GM21367 (cell line): Measurements from ENCODE around the gene MRPL34.
"Not testable (repeated sequence)": the region's sequence is repeated elsewhere in the genome, so short reads cannot be mapped to it uniquely, and the experiment has no call there.

Experiments used
- ATAC-seq: cut with Tn5 transposase; IDR thresholded peaks from one replicate; pipeline ENCODE4 v1.9.1; 2021; ENCODE audit not compliant: unreplicated experiment

Gene MRPL34

GRCh38 chr19:17285415-17286135 is 20.1 kb upstream of the MRPL34 start:
- ATAC-seq = no peak

DNA sequence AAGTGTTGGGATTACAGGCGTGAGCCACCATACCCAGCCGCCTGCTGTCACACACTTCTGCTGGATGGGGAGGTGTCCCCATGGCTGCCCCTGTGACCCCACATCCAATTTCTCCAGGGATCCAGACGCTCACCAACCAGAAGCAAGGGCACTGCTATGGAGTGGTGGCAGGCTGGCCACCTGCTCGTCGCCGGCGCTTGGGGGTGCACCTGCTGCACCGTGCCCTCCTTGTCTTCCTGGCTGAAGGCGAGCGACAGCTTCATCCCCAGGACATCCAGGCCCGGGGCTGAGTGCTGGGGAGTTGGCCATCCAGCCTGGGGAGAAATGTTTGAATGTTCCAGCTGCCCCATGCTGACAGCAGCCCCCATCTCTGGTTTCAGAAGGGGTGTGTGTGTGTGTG is 19.4 kb upstream of the MRPL34 start:
- ATAC-seq = no peak

DNA sequence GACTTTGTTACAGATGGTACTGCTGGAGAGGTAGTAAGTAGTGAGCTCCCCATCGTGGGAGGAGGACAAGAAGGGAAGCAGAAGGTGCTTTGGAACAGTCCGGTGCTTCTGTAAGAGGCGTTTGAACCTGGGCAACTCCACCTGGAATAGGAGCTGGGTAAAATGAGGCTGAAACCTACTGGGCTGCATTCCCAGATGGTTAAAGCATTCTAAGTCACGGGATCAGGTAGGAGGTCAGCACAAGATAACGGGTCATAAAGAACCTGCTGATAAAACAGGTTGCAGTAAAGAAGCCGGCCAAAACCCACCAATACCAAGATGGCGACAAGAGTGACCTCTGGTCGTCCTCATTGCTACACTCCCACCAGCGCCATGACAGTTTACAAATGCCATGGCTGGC is 18.9 kb upstream of the MRPL34 start:
- no peak for ATAC-seq

- ATAC-seq = no peak
These were observed 16.2 kb upstream of the MRPL34 start for GRCh38 chr19:17289489-17289888.

- peak; percentile 60 for ATAC-seq
These were observed 13.2 kb upstream of the MRPL34 start for GRCh38 chr19:17292301-17293074.

GRCh38 chr19:17293605-17294004 is 12.1 kb upstream of the MRPL34 start:
- ATAC-seq = no peak

GRCh38 chr19:17294051-17294891 is 11.4 kb upstream of the MRPL34 start:
- no peak for ATAC-seq

DNA sequence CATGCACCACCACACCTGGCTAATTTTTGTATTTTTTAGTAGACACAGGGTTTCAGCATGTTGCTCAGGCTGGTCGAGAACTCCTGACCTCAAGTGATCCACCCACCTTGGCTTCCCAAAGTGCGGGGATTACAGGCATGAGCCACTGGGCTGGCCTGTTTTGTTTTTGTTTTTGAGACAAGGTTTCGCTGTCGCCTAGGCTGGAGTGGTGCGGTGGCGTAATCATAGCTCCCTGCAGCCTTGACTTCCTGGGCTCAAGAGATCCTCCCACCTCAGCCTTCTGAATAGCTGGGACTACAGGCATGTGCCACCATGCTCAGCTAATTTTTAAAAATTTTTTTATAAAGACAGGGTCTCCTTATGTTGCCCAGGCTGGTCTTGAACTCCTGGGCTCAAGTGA is 10.1 kb upstream of the MRPL34 start:
- not testable (repeated sequence) for ATAC-seq

- ATAC-seq = no peak
These were observed 9.4 kb upstream of the MRPL34 start for GRCh38 chr19:17296273-17296672.

- no peak for ATAC-seq
These were observed 8.7 kb upstream of the MRPL34 start for GRCh38 chr19:17296976-17297375.

DNA sequence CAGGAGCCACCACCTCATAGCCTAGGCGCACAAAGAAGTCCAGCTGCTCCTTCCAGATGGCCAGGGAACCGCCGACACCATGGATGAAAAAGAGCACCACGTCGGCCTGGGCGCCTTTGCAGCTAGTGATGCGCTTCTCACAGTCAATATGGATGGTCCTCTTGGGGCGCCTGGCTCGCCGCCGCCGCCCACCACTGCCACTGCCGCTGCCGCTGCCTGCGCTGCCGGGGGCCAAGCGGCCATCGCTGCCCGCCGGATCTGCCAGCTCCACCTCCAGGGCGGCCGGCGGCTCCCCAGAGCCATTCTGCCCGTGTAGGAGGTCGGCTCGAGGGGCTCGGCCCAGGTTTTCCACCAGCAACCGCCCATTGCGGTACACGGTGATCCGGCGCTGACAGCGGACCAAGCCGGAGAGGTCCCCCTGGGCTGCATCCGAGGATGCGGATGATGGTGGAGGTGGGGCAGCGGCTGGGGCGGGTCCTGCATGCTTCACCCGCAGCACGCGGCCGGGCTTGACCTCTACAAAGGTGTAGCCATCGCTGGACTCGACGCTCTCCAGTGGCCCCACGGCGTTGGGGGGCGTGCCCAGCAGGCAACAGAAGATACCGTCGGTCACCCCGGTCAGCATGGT is 4.6 kb upstream of the MRPL34 start:
- no peak for ATAC-seq

DNA sequence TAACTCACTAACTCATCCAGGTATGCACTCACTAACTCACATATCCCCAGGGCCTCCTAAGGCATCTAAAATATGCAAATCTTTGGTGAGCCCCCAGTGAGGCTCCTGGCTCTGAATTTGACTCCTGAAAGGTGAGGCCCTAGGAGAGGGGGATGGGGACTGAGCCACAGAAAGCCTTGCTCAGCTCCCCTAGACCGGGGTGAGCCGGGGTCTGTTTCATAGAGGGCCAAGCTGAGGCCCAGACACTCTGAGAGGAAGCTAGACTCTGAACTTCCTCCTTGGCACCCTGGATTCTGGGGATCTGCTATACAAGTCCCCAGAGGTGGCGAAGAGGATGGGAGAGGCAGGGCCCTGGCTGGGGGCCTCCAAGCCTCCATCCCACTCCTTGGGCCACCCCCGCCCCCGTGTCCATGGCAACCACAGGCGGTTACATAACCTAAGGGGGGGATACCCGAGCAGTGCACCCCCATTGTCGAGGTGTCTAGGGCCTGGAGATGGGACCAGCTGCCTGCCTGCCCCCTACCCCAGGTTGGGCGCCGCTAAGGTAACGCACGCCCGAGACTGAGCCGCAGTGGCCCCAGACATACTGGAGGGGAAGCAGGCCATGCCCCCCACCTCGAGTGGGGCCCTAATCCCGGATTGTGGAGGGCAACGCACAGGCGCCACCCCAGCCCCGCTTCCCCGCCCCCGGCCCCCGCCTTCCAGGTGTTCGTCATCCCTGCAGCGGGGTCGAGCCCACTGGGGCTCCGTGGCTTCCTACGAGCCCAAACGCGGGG is 3.1 kb upstream of the MRPL34 start:
- no peak for ATAC-seq

DNA sequence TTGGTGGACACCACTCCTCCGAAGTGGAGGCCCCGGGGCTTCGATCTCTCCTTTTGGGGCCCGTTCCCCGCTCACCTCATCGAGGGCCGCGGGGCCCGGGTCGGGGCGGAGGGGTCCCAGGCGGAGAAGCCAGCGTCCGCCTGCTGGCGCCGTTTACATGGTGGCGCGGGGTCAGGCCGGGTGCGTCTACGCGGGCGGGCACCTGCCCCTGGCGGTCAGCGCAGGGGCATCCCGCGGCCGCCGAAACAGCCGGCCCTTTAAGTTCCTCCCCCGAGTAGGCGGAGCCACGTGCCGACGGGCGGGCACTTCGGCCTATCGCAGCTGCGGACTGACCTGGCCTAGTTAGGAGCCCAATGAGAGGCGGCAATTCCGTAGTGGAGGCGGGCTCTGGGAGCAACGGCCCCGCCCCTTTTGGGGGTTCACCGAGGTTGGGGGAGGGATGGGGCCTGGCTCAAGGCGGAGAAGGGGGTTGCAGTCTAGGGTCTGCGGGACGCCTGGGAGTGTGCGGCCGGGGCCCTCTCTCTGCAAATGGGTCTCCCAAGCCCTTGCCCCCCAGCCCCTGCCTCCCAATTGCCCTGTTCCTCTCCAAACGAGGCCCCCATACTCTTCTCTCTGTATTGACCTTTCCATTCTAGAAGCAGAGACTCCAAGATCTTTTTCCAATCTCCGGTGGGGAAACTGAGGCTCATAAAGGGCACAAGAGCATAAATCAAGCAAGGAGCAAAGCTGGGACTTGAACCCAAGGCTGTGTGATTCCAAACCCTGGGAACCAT is 2.3 kb upstream of the MRPL34 start, which contains the start of gene ABHD8:
TSS of gene ABHD8 (minus strand) at position 259 of the 773 bp plus-strand sequence. CDS start 1,809 bp downstream, outside the sequence.
- peak; percentile 46 for ATAC-seq

GRCh38 chr19:17303940-17304267 is 1.8 kb upstream of the MRPL34 start:
- ATAC-seq = no peak

- no peak for ATAC-seq
These were observed 1.1 kb upstream of the MRPL34 start for GRCh38 chr19:17304386-17305215.

DNA sequence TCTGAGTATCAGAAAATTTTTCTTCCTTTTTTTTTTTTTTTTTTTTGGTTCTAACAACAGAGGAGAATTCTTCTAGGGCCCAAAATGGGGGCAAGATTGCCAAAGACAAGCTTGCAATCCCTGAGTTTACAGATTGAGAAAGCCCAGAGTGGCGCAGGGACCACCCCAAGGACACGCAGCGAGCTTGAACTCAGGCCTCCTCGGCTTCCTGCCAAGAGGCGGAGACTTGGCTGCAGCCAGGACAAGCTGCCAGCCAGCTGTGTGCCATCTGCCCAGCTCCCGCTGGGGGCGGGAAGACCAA is 506 bp upstream of the MRPL34 start:
- no peak for ATAC-seq

- no peak for ATAC-seq
These were observed 628 bp downstream of the MRPL34 start for GRCh38 chr19:17306285-17306714.

GRCh38 chr19:17307876-17308377 is 2.3 kb downstream of the MRPL34 start:
- no peak for ATAC-seq
